Upper lobe of left lung (tissue), 6 donors: ENCODE results near the gene RNF224. TPM values are rescaled to one million over a fixed set of nuclear protein-coding genes. Genes with fewer than 3 reads are reported as not detected.

ENCODE experiments used
- ATAC-seq, 2 donors: fragments of 200-7000 bp; cut with Tn5 transposase; one replicate each; pipeline ENCODE4 v1.9.1; 2022; ENCODE audit warnings: mild to moderate bottlenecking in 2 of 2, moderate library complexity in 2 of 2; ENCODE audit not compliant: low FRiP score in 2 of 2
- DNase-seq, 2 donors: peaks; one replicate each; pipeline ENCODE4 v3.0.0-alpha.2; 2019 to 2020
- H3K27ac ChIP-seq, 4 donors: fragments of 200-600 bp; sonication (generic); one replicate each; pipeline ENCODE4 v1.5.1; 2016 to 2019
- H3K27me3 ChIP-seq, 4 donors: fragments of 200-600 bp; sonication (generic); one replicate each; pipeline ENCODE4 v1.5.1; 2017 to 2019
- H3K36me3 ChIP-seq, 4 donors: fragments of 200-600 bp; sonication (generic); one replicate each; pipeline ENCODE4 v1.5.1; 2016 to 2019
- H3K4me1 ChIP-seq, 4 donors: fragments of 200-600 bp; sonication (generic); one replicate each; pipeline ENCODE4 v1.5.1; 2018 to 2019
- H3K4me3 ChIP-seq, 4 donors: fragments of 200-600 bp; sonication (generic); one replicate each; pipeline ENCODE4 v1.5.1; 2017 to 2019; ENCODE audit warnings: mild to moderate bottlenecking in 2 of 4, moderate library complexity in 1 of 4
- H3K9me3 ChIP-seq, 4 donors: fragments of 200-600 bp; sonication (generic); one replicate each; pipeline ENCODE4 v1.5.1; 2018 to 2019
- EP300 ChIP-seq, 4 donors: sonication (generic); formaldehyde crosslinking; IDR thresholded peaks; one replicate each; pipeline ENCODE4 v1.5.1; 2017; ENCODE audit warnings: antibody characterized with exemption in 4 of 4, control low read depth in 2 of 4
- POLR2A ChIP-seq, 4 donors: fragments of 450-650 bp; IDR thresholded peaks; one replicate each; pipeline ENCODE4 v1.5.1; 2016 to 2017; ENCODE audit warnings: antibody characterized with exemption in 4 of 4, mild to moderate bottlenecking in 2 of 4
- POLR2AphosphoS5 ChIP-seq, 2 donors: sonication (generic); formaldehyde crosslinking; IDR thresholded peaks; one replicate each; pipeline ENCODE4 v1.5.1; 2017; ENCODE audit warnings: antibody characterized with exemption in 2 of 2
- WGBS, 2 donors: methylation state at CpG; one replicate each; pipeline ENCODE4 v1.1.5; 2017 to 2018; 5-methylcytosine and 5-hydroxymethylcytosine counted together
- total RNA-seq, 6 donors: library from RNA; depleted of rRNA in 4 of 6; stranded (reverse); fragments of >200 nt in 4 of 6; gene quantifications; one replicate each; pipeline versions ENCODE4 v1.1.0 to v1.2.1, GENCODE V29; 2016 to 2021
- TF ChIP-seq, protein P1 (sequence below), 6 experiments: fragments of 450-650 bp in 4 of 6; fragments of 200-600 bp in 2 of 6; sonication (generic) in 2 of 6; IDR thresholded peaks; one replicate each; pipeline ENCODE4 v1.5.1; 2016 to 2019; ENCODE audit warnings: antibody characterized with exemption in 6 of 6
- donor health status: DM: no; HTN: no; CAD: no; lungs with moderate emphysema.
- donor health status: DM: no; HTN: yes; CAD: no; lungs with severe emphysema.

Gene RNF224
- total RNA-seq, 6 donors from 2014 or later = 0.46 to 0.59 (median 0.57) TPM; not detected in 3

DNA sequence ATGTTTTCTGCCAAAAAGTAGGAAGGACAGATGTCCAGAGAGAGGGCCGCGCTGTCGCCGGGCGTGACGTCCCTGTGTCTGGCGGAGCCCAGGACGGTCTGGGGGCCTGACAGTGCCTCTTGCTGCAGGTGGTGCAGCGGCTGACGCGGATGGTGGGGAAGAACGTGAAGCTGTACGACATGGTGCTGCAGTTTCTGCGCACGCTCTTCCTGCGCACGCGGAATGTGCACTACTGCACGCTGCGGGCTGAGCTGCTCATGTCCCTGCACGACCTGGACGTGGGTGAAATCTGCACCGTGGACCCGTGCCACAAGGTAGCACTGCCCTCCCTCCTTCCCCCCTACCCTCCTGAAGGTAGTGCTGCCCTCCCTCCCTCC lies 35.6 kb downstream of the RNF224 start:
- H3K36me3 ChIP-seq = peaks cover 14 to 60% (median 43%) of the 10 kb centered on the region in 4 donors
- H3K4me1 ChIP-seq = peaks cover 2 to 18% (median 7%) of the 10 kb centered on the region in 4 donors
- no peaks in the 10 kb centered on the region for H3K27me3 ChIP-seq
- 82 to 90% methylated on average over 16 to 24 of the region's 24 CpGs for WGBS, 2 donors
- ATAC-seq (peak in 1 of 2 donors; percentile 28), DNase-seq (peak in 1 of 2 donors; percentile 80)
- no peaks in the 10 kb centered on the region for H3K9me3 ChIP-seq
- no peak overlapping the region for H3K27ac ChIP-seq
- no peak for TF ChIP-seq POLR2A (IDR thresholded peaks at IDR 0.05)
- TF ChIP-seq POLR2AphosphoS5 (IDR thresholded peaks at IDR 0.05) = no peak
- no peak for TF ChIP-seq EP300 (IDR thresholded peaks at IDR 0.05)
- TF ChIP-seq, protein P1, sequence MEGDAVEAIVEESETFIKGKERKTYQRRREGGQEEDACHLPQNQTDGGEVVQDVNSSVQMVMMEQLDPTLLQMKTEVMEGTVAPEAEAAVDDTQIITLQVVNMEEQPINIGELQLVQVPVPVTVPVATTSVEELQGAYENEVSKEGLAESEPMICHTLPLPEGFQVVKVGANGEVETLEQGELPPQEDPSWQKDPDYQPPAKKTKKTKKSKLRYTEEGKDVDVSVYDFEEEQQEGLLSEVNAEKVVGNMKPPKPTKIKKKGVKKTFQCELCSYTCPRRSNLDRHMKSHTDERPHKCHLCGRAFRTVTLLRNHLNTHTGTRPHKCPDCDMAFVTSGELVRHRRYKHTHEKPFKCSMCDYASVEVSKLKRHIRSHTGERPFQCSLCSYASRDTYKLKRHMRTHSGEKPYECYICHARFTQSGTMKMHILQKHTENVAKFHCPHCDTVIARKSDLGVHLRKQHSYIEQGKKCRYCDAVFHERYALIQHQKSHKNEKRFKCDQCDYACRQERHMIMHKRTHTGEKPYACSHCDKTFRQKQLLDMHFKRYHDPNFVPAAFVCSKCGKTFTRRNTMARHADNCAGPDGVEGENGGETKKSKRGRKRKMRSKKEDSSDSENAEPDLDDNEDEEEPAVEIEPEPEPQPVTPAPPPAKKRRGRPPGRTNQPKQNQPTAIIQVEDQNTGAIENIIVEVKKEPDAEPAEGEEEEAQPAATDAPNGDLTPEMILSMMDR (IDR thresholded peaks at IDR 0.05) = no peak
- H3K4me3 ChIP-seq = no peak overlapping the region

DNA sequence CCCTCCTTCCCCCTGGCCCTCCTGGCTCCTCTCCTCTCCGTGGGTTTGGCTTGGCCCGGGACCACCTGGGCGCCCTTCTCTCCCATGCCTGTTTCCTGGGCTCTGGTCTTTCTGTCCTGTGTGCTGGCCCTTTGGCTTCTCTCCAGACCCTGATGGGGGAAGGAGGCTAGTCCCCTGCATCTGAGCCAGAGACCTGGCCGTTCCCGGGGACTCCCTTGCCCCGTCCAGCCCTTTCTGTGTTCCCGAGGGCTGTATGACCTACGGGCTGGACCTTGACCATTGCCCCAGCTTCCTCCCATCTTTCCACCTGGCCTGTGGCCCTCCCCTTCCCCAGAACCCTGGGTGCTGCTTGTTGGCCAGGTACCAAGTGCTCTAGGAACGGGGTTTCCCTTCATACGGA lies 36.2 kb downstream of the RNF224 start:
- no peak overlapping the region for H3K4me3 ChIP-seq
- ATAC-seq (peak in 1 of 2 donors; percentile 20), DNase-seq (no peak)
- TF ChIP-seq POLR2AphosphoS5 (IDR thresholded peaks at IDR 0.05) (no peak), EP300 (IDR thresholded peaks at IDR 0.05) (no peak), POLR2A (IDR thresholded peaks at IDR 0.05) (no peak)
- TF ChIP-seq, protein P1 (IDR thresholded peaks at IDR 0.05) = no peak
- no peaks in the 10 kb centered on the region for H3K9me3 ChIP-seq
- peaks cover 8 to 24% (median 13%) of the 10 kb centered on the region in 4 donors for H3K4me1 ChIP-seq
- 80 to 86% methylated on average over 9 to 10 of the region's 10 CpGs for whole genome bisulfite sequencing, 2 donors
- no peaks in the 10 kb centered on the region for H3K27me3 ChIP-seq
- no peak overlapping the region for H3K27ac ChIP-seq
- H3K36me3 ChIP-seq = peaks cover 14 to 58% (median 40%) of the 10 kb centered on the region in 4 donors

DNA sequence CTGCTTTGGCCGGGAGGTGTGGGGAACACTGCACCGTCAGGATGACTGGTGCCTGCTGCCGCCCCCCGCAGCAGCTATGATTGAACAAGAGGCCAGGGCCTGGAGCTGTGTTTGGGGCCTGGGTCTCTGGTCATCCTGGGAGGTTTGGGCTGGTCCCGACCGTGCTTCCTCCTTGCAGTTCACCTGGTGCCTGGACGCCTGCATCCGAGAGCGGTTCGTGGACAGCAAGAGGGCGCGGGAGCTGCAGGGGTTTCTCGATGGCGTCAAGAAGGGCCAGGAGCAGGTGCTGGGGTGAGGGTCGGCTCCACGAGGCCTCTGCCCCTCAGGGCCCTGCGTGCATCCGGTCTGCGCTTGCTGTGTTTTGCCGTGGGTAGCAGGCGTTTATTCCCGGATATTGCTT lies 36.8 kb downstream of the RNF224 start:
- ATAC-seq (no peak), DNase-seq (no peak)

DNA sequence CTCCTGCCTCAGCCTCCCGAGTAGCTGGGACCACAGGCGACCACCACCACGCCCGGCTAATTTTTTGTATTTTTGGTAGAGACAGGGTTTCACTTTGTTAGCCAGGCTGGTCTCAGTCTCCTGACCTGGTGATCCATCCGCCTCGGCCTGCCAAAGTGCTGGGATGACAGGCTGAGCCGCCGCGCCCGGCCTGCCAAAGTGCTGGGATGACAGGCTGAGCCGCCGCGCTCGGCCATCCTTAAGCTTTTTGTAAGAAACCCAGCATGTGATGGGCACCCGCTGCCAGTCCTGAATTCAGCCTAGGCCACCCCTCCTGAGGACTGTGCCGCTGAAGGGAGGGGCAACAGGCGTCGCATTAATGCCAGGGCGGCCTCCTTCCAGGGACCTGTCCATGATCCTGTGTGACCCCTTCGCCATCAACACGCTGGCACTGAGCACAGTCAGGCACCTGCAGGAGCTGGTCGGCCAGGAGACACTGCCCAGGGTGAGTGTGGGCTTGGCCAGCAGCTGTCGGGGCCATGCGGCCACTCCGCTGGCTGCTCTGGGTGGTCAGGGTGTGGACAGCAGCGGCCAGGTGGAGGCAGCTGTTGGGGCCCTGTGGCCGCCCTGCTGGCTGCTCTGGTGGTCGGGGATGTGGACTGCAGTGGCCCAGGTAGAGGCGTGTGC lies 38.3 kb downstream of the RNF224 start:
- no peak overlapping the region for H3K27ac ChIP-seq
- no peak overlapping the region for H3K4me3 ChIP-seq
- 92 to 96% methylated on average over 14 to 22 of the region's 29 CpGs for WGBS, 2 donors
- no peak for DNase-seq
- H3K4me1 ChIP-seq = peaks cover 29 to 45% (median 32%) of the 10 kb centered on the region in 4 donors
- no peak for ATAC-seq
- TF ChIP-seq POLR2AphosphoS5 (IDR thresholded peaks at IDR 0.05) = no peak
- TF ChIP-seq POLR2A (IDR thresholded peaks at IDR 0.05) = no peak
- TF ChIP-seq, protein P1 (IDR thresholded peaks at IDR 0.05) = no peak
- no peak for TF ChIP-seq EP300 (IDR thresholded peaks at IDR 0.05)
- no peaks in the 10 kb centered on the region for H3K9me3 ChIP-seq
- H3K27me3 ChIP-seq = no peaks in the 10 kb centered on the region
- H3K36me3 ChIP-seq = peaks cover 11 to 58% (median 35%) of the 10 kb centered on the region in 4 donors

More for the DNA sequence above, 36.8 kb downstream of the RNF224 start:
- TF ChIP-seq EP300 (IDR thresholded peaks at IDR 0.05) = no peak
- no peak for TF ChIP-seq POLR2AphosphoS5 (IDR thresholded peaks at IDR 0.05)
- TF ChIP-seq, protein P1 (IDR thresholded peaks at IDR 0.05) = no peak
- TF ChIP-seq POLR2A (IDR thresholded peaks at IDR 0.05) = no peak
- peaks cover 14 to 30% (median 18%) of the 10 kb centered on the region in 4 donors for H3K4me1 ChIP-seq
- no peaks in the 10 kb centered on the region for H3K27me3 ChIP-seq
- no peak overlapping the region for H3K27ac ChIP-seq
- H3K36me3 ChIP-seq = peaks cover 11 to 53% (median 36%) of the 10 kb centered on the region in 4 donors
- no peak overlapping the region for H3K4me3 ChIP-seq
- WGBS, 2 donors = 94 to 97% methylated on average over 18 to 22 of the region's 22 CpGs
- no peaks in the 10 kb centered on the region for H3K9me3 ChIP-seq
